ENCODE results near the gene POLK.

The POLK gene

DNA sequence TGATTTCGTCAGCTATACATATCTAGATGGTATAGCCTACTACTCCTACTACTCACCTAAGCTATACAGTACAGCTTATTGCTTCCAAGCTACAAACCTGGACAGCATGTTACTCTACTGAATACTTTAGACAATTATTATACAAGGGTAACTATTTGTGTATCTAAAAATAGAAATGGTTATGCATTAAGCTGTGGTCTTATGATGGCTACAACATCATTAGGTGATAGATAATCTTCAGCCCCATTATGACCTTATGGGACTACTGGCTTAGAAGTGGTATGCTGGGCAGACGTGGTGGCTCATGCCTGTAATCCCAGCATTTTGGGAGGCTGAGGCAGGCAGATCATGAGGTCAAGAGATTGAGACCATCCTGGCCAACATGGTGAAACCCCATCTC is 40.5 kb upstream of the POLK start:
- TF ChIP-seq EZH2phosphoT487 (IDR thresholded peaks at IDR 0.05; ENCODE audit: borderline replicate concordance): no peak
- TF ChIP-seq, protein P1, sequence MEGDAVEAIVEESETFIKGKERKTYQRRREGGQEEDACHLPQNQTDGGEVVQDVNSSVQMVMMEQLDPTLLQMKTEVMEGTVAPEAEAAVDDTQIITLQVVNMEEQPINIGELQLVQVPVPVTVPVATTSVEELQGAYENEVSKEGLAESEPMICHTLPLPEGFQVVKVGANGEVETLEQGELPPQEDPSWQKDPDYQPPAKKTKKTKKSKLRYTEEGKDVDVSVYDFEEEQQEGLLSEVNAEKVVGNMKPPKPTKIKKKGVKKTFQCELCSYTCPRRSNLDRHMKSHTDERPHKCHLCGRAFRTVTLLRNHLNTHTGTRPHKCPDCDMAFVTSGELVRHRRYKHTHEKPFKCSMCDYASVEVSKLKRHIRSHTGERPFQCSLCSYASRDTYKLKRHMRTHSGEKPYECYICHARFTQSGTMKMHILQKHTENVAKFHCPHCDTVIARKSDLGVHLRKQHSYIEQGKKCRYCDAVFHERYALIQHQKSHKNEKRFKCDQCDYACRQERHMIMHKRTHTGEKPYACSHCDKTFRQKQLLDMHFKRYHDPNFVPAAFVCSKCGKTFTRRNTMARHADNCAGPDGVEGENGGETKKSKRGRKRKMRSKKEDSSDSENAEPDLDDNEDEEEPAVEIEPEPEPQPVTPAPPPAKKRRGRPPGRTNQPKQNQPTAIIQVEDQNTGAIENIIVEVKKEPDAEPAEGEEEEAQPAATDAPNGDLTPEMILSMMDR (conservative IDR thresholded peaks at IDR 0.05; ENCODE audit: low read length): no peak
- H3K9me3 ChIP-seq (ENCODE audit: insufficient read depth, low read depth, low read length): peaks cover 22% of the 10 kb centered on the region
- 0 out of 2 replicates have a peak, but pooled peaks cover 5% of the 10 kb centered on the region for H3F3A ChIP-seq (ENCODE audit: low read depth)
- no peaks in the 10 kb centered on the region for H3K9me2 ChIP-seq (replicated peaks; ENCODE audit: low read depth, low read length)
- H3K4me3 ChIP-seq (ENCODE audit: low read length, poor library complexity, severe bottlenecking): no peak overlapping the region
- H3K79me2 ChIP-seq (ENCODE audit: insufficient read depth, low read length): peaks cover 83% of the 10 kb centered on the region; the same call in 1 of the 2 replicates
- H3K9ac ChIP-seq (ENCODE audit: low read depth, low read length, poor library complexity, severe bottlenecking): no peak overlapping the region
- no peaks in the 10 kb centered on the region for H3K27me3 ChIP-seq (ENCODE audit: insufficient read depth, low read length, poor library complexity, severe bottlenecking)
- peaks cover 8% of the 10 kb centered on the region for H3K36me3 ChIP-seq (ENCODE audit: insufficient read depth, low read length)
- H2AFZ ChIP-seq (ENCODE audit: low read length): no peak overlapping the region
- no peak overlapping the region for H3K4me2 ChIP-seq (ENCODE audit: low read depth, low read length, poor library complexity, severe bottlenecking)
- H4K20me1 ChIP-seq (ENCODE audit: insufficient read depth, low read length, poor library complexity, severe bottlenecking): peaks cover 1% of the 10 kb centered on the region
- peaks cover 7% of the 10 kb centered on the region for H3K4me1 ChIP-seq (ENCODE audit: insufficient read depth, low read length, poor library complexity, severe bottlenecking)

DNA sequence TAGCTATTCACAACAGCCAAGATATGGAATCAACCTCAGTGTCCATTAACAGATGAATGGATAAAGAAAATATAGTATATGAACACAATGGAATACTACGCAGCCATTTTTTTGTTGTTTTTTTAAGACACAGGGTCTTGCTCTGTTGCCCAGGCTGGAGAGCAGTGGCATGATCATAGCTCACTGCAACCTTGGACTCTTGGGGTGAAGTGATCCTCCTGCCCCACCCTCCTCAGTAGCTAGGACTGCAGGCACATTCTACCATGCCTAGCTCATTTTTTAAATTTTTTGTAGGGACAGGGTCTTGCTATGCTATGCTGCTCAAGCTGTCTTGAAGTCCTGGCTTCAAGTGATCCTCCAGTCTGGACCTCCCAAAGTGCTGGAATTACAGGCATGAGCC is 38.7 kb upstream of the POLK start:
- TF ChIP-seq, protein P1 (conservative IDR thresholded peaks at IDR 0.05; ENCODE audit: low read length): no peak
- no peak for TF ChIP-seq EZH2phosphoT487 (IDR thresholded peaks at IDR 0.05; ENCODE audit: borderline replicate concordance)
- Histone ChIP-seq H3K4me2 (ENCODE audit: low read depth, low read length, poor library complexity, severe bottlenecking) (no peak overlapping the region), H3K36me3 (ENCODE audit: insufficient read depth, low read length) (peaks cover 7% of the 10 kb centered on the region), H3K4me3 (ENCODE audit: low read length, poor library complexity, severe bottlenecking) (no peak overlapping the region), H3K9me2 (replicated peaks; ENCODE audit: low read depth, low read length) (no peaks in the 10 kb centered on the region), H3K4me1 (ENCODE audit: insufficient read depth, low read length, poor library complexity, severe bottlenecking) (no peaks in the 10 kb centered on the region), H2AFZ (ENCODE audit: low read length) (no peak overlapping the region), H3K27me3 (ENCODE audit: insufficient read depth, low read length, poor library complexity, severe bottlenecking) (no peaks in the 10 kb centered on the region), H4K20me1 (ENCODE audit: insufficient read depth, low read length, poor library complexity, severe bottlenecking) (peaks cover 6% of the 10 kb centered on the region), H3K9me3 (ENCODE audit: insufficient read depth, low read depth, low read length) (peaks cover 21% of the 10 kb centered on the region), H3K9ac (ENCODE audit: low read depth, low read length, poor library complexity, severe bottlenecking) (no peak overlapping the region), H3F3A (ENCODE audit: low read depth) (no peaks in the 10 kb centered on the region), H3K79me2 (ENCODE audit: insufficient read depth, low read length) (peaks cover 85% of the 10 kb centered on the region; the same call in 1 of the 2 replicates)

DNA sequence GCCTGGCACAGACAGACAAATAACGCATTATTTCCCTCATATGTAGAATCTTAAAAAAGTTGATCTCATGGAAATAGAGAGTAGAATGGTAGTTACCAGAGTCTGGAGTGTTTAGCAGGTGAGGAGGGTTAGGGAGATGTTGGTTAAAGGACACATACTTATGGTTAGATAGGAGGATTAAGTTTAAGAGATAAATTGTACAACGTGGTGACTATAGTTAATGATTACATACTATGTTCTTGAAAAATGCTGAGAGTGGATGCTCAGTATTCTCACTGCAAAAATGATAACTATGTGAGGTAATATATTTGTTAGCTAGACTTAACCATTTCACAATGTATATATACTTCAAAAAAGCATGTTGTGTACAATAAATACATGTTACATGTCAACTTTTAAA is 38.2 kb upstream of the POLK start:
- peaks cover 8% of the 10 kb centered on the region for H4K20me1 ChIP-seq (ENCODE audit: insufficient read depth, low read length, poor library complexity, severe bottlenecking)
- no peaks in the 10 kb centered on the region for H3F3A ChIP-seq (ENCODE audit: low read depth)
- peaks cover 6% of the 10 kb centered on the region for H3K36me3 ChIP-seq (ENCODE audit: insufficient read depth, low read length)
- peaks cover 85% of the 10 kb centered on the region; the same call in 1 of the 2 replicates for H3K79me2 ChIP-seq (ENCODE audit: insufficient read depth, low read length)
- H3K9me2 ChIP-seq (replicated peaks; ENCODE audit: low read depth, low read length): no peaks in the 10 kb centered on the region
- no peak for TF ChIP-seq EZH2phosphoT487 (IDR thresholded peaks at IDR 0.05; ENCODE audit: borderline replicate concordance)
- TF ChIP-seq, protein P1 (conservative IDR thresholded peaks at IDR 0.05; ENCODE audit: low read length): no peak
- peaks cover 17% of the 10 kb centered on the region for H3K9me3 ChIP-seq (ENCODE audit: insufficient read depth, low read depth, low read length)
- no peak overlapping the region for H2AFZ ChIP-seq (ENCODE audit: low read length)
- no peaks in the 10 kb centered on the region for H3K4me1 ChIP-seq (ENCODE audit: insufficient read depth, low read length, poor library complexity, severe bottlenecking)
- H3K9ac ChIP-seq (ENCODE audit: low read depth, low read length, poor library complexity, severe bottlenecking): no peak overlapping the region
- H3K4me3 ChIP-seq (ENCODE audit: low read length, poor library complexity, severe bottlenecking): no peak overlapping the region
- no peaks in the 10 kb centered on the region for H3K27me3 ChIP-seq (ENCODE audit: insufficient read depth, low read length, poor library complexity, severe bottlenecking)
- no peak overlapping the region for H3K4me2 ChIP-seq (ENCODE audit: low read depth, low read length, poor library complexity, severe bottlenecking)
